Mesenchymal stem cell (in vitro differentiated cells and primary cell): ENCODE measurements around the gene ZEB2.
A peak's percentile ranks its signal among the peaks of the same experiment; 100 is the strongest.

Experiments used
- DNase-seq: peaks from one replicate; pipeline ENCODE4 v3.0.0-alpha.2; 2013
- H2AFZ ChIP-seq: one replicate; pipeline ENCODE4 v1.6.1; 2013; ENCODE audit warnings: low read depth, mild to moderate bottlenecking, control low read depth, inconsistent platforms, low read length, moderate library complexity
- H2AK5ac ChIP-seq: 2 replicates; pipeline ENCODE4 v1.6.1; 2013; ENCODE audit warnings: low read length, moderate library complexity, mild to moderate bottlenecking, inconsistent platforms; ENCODE audit not compliant: severe bottlenecking
- H2BK120ac ChIP-seq: one replicate; pipeline ENCODE4 v1.6.1; 2013; ENCODE audit warnings: low read depth, mild to moderate bottlenecking, inconsistent platforms, low read length, moderate library complexity
- H2BK12ac ChIP-seq, 2 experiments: one replicate each; pipeline ENCODE4 v1.6.1; 2013; ENCODE audit warnings: inconsistent platforms in 2 of 2, low read length in 2 of 2, mild to moderate bottlenecking in 2 of 2, moderate library complexity in 2 of 2, control low read depth in 1 of 2
- H2BK15ac ChIP-seq: one replicate; pipeline ENCODE4 v1.6.1; 2013; ENCODE audit warnings: mild to moderate bottlenecking, low read depth, inconsistent platforms; ENCODE audit not compliant: poor library complexity, severe bottlenecking
- H2BK5ac ChIP-seq: 2 replicates; pipeline ENCODE4 v1.6.1; 2013; ENCODE audit warnings: low read depth, mild to moderate bottlenecking, low read length, control low read depth, inconsistent platforms; ENCODE audit not compliant: poor library complexity, severe bottlenecking
- H3K14ac ChIP-seq, 2 experiments: one replicate each; pipeline ENCODE4 v1.6.1; 2013; ENCODE audit warnings: inconsistent platforms in 2 of 2, low read length in 2 of 2, control low read depth in 1 of 2, mild to moderate bottlenecking in 1 of 2, moderate library complexity in 1 of 2
- H3K18ac ChIP-seq, 2 experiments: one replicate each; pipeline ENCODE4 v1.6.1; 2013; ENCODE audit warnings: inconsistent platforms in 2 of 2, low read length in 2 of 2, control low read depth in 1 of 2, low read depth in 1 of 2, mild to moderate bottlenecking in 1 of 2
- H3K23ac ChIP-seq, 2 experiments: one replicate each; pipeline ENCODE4 v1.6.1; 2013; ENCODE audit warnings: inconsistent platforms in 2 of 2, low read length in 2 of 2, mild to moderate bottlenecking in 2 of 2, moderate library complexity in 2 of 2, control low read depth in 1 of 2
- H3K27ac ChIP-seq: 2 replicates; pipeline ENCODE4 v1.5.1; 2013; ENCODE audit warnings: mild to moderate bottlenecking, moderate library complexity, low read length, control low read depth, inconsistent platforms; ENCODE audit not compliant: poor library complexity, severe bottlenecking
- H3K27me3 ChIP-seq, 2 experiments: 2 replicates each; pipeline versions ENCODE4 v1.6.1 to v1.7.0; 2013; ENCODE audit warnings: low read length in 2 of 2, mild to moderate bottlenecking in 2 of 2, moderate library complexity in 2 of 2, control low read depth in 1 of 2, inconsistent platforms in 1 of 2; ENCODE audit not compliant: control insufficient read depth in 1 of 2, insufficient read depth in 1 of 2
- H3K36me3 ChIP-seq, 2 experiments: 2 replicates each; pipeline versions ENCODE4 v1.6.1 to v1.7.0; 2013; ENCODE audit warnings: low read length in 2 of 2, control low read depth in 1 of 2, inconsistent platforms in 1 of 2, low read depth in 1 of 2, mild to moderate bottlenecking in 1 of 2; ENCODE audit not compliant: insufficient read depth in 2 of 2, control insufficient read depth in 1 of 2
- H3K4ac ChIP-seq, 2 experiments: one replicate each; pipeline ENCODE4 v1.6.1; 2013; ENCODE audit warnings: inconsistent platforms in 2 of 2, low read length in 2 of 2, mild to moderate bottlenecking in 2 of 2, moderate library complexity in 2 of 2, control low read depth in 1 of 2, low read depth in 1 of 2
- H3K4me1 ChIP-seq: 2 replicates; pipeline ENCODE4 v1.6.1; 2013; ENCODE audit warnings: low read depth, low read length, control low read depth; ENCODE audit not compliant: control insufficient read depth, insufficient read depth
- H3K4me2 ChIP-seq: 2 replicates; pipeline ENCODE4 v1.6.1; 2013; ENCODE audit warnings: low read length, mild to moderate bottlenecking, inconsistent platforms; ENCODE audit not compliant: poor library complexity, severe bottlenecking
- H3K4me3 ChIP-seq, 2 experiments: 2 replicates each; pipeline versions ENCODE4 v1.5.1 to v1.7.0; 2013; ENCODE audit warnings: low read length in 2 of 2, mild to moderate bottlenecking in 2 of 2, control low read depth in 1 of 2, low read depth in 1 of 2; ENCODE audit not compliant: insufficient read depth in 1 of 2
- H3K79me1 ChIP-seq: replicated peaks from 2 replicates; pipeline ENCODE4 v1.6.1; 2013; ENCODE audit warnings: mild to moderate bottlenecking, control low read depth, low read length, inconsistent platforms; ENCODE audit not compliant: poor library complexity, severe bottlenecking
- H3K9ac ChIP-seq: 2 replicates; pipeline ENCODE4 v1.7.0; 2013; ENCODE audit warnings: mild to moderate bottlenecking, low read length, moderate library complexity
- H3K9me3 ChIP-seq: 2 replicates; pipeline ENCODE4 v1.7.0; 2013; ENCODE audit warnings: mild to moderate bottlenecking, low read length; ENCODE audit not compliant: control insufficient read depth
- H4K8ac ChIP-seq: one replicate; pipeline ENCODE4 v1.6.1; 2013; ENCODE audit warnings: inconsistent platforms, mild to moderate bottlenecking, low read length, moderate library complexity
- H4K91ac ChIP-seq: one replicate; pipeline ENCODE4 v1.6.1; 2013; ENCODE audit warnings: mild to moderate bottlenecking, low read length, inconsistent platforms
- WGBS: methylation state at CpG from one replicate; pipeline ENCODE4 v1.1.7; 2013; ENCODE audit warnings: mixed read lengths; 5-methylcytosine and 5-hydroxymethylcytosine counted together

Gene ZEB2

DNA sequence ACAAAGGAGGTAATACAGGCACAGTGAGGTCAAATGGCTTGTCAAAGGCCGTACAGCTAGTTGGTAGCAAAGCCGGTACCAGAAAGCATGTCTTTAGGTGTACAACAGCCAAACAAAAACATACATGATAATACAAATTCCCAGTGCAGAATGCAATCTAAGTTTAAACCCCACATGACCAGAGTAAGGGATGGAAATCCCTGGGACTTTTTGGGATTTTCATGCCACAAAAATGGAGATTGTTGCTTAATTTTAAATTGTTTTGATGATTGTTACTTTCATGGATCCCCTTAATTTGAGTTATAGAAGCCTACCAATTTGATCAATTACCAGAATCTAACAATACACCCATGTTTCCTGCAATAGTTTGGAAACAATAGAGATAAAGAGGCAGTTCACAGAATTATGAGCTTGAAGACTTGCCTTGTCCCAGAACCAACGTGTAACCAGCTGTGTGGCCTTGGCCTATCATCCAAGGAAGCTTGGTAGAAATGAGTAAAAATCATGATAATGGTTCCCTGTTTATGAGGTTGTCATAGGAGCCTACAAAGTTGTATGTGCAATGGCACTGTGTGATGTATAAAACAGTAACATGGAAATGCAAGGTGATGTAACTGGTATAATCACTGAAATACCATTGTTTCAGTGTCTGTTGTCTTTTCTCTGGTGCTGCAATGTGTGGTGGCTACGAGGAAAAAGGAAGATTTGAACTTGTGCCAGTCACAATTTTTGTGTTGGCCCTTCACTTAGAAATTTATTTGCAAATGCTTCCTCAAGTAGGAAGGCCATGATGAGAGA is 85.3 kb downstream of the ZEB2 start:
- H2BK5ac ChIP-seq, result no peak overlapping the region
- H3K14ac ChIP-seq, result no peak overlapping the region
- no peak overlapping the region for H3K4me2 ChIP-seq
- WGBS, result 97% methylated on average over 4 of the region's 4 CpGs
- no peak overlapping the region for H3K23ac ChIP-seq
- H2BK15ac ChIP-seq, result no peak overlapping the region
- peaks cover 3% of the 10 kb centered on the region for H3K4me1 ChIP-seq
- H3K27ac ChIP-seq, result no peak overlapping the region
- H3K4ac ChIP-seq, result no peak overlapping the region
- no peaks in the 10 kb centered on the region for H3K27me3 ChIP-seq
- peaks cover 18% of the 10 kb centered on the region for H3K79me1 ChIP-seq
- no peak overlapping the region for H2AK5ac ChIP-seq
- no peak overlapping the region for H3K4me3 ChIP-seq
- no peak overlapping the region for H4K91ac ChIP-seq
- H2AFZ ChIP-seq, result no peak overlapping the region
- H3K9me3 ChIP-seq, result no peaks in the 10 kb centered on the region
- no peak overlapping the region for H2BK12ac ChIP-seq
- no peak overlapping the region for H3K9ac ChIP-seq
- no peak overlapping the region for H2BK120ac ChIP-seq
- H3K36me3 ChIP-seq, result peaks cover 2 to 30% of the 10 kb centered on the region in 2 experiments
- no peak overlapping the region for H3K18ac ChIP-seq
- DNase-seq, result no peak
- H4K8ac ChIP-seq, result no peak overlapping the region

GRCh38 chr2:144432921-144433320 is 87.0 kb downstream of the ZEB2 start:
- Histone ChIP-seq H3K14ac (no peak overlapping the region), H2BK120ac (no peak overlapping the region), H3K9ac (no peak overlapping the region), H3K9me3 (no peaks in the 10 kb centered on the region), H3K18ac (no peak overlapping the region), H3K27me3 (no peaks in the 10 kb centered on the region), H3K23ac (no peak overlapping the region), H2AK5ac (no peak overlapping the region), H3K4me2 (no peak overlapping the region), H2BK12ac (no peak overlapping the region), H3K79me1 (peaks cover 16% of the 10 kb centered on the region), H2BK15ac (no peak overlapping the region), H3K4me1 (peaks cover 1% of the 10 kb centered on the region), H3K36me3 (peaks cover 3 to 40% of the 10 kb centered on the region in 2 experiments), H4K8ac (no peak overlapping the region), H3K4ac (no peak overlapping the region), H3K4me3 (no peak overlapping the region), H2AFZ (no peak overlapping the region), H2BK5ac (no peak overlapping the region), H4K91ac (no peak overlapping the region), H3K27ac (no peak overlapping the region)
- 76% methylated on average over 1 of the region's 1 CpG for WGBS
- DNase-seq, result peak; percentile 24

GRCh38 chr2:144431998-144432397 is 87.9 kb downstream of the ZEB2 start:
- no peak overlapping the region for H3K18ac ChIP-seq
- no peak overlapping the region for H2BK120ac ChIP-seq
- no peak overlapping the region for H2BK15ac ChIP-seq
- no peak overlapping the region for H3K4me2 ChIP-seq
- no peak overlapping the region for H3K27ac ChIP-seq
- H3K79me1 ChIP-seq, result peaks cover 14% of the 10 kb centered on the region
- no peaks in the 10 kb centered on the region for H3K27me3 ChIP-seq
- H2BK12ac ChIP-seq, result no peak overlapping the region
- peaks cover 3 to 47% of the 10 kb centered on the region in 2 experiments for H3K36me3 ChIP-seq
- no peak overlapping the region for H4K91ac ChIP-seq
- H3K4me1 ChIP-seq, result peaks cover 1% of the 10 kb centered on the region
- no peak overlapping the region for H3K4me3 ChIP-seq
- no peak overlapping the region for H2AFZ ChIP-seq
- no peak overlapping the region for H2BK5ac ChIP-seq
- H3K23ac ChIP-seq, result no peak overlapping the region
- peak; percentile 30 for DNase-seq
- no peak overlapping the region for H4K8ac ChIP-seq
- H3K14ac ChIP-seq, result no peak overlapping the region
- H2AK5ac ChIP-seq, result no peak overlapping the region
- H3K4ac ChIP-seq, result no peak overlapping the region
- WGBS, result 80% methylated on average over 1 of the region's 3 CpGs
- no peaks in the 10 kb centered on the region for H3K9me3 ChIP-seq
- no peak overlapping the region for H3K9ac ChIP-seq

GRCh38 chr2:144431392-144431783 is 88.5 kb downstream of the ZEB2 start:
- Histone ChIP-seq H3K9me3 (no peaks in the 10 kb centered on the region), H4K91ac (no peak overlapping the region), H2AFZ (no peak overlapping the region), H4K8ac (no peak overlapping the region), H3K79me1 (peaks cover 13% of the 10 kb centered on the region), H3K4me3 (no peak overlapping the region), H3K4me2 (no peak overlapping the region), H3K14ac (no peak overlapping the region), H3K36me3 (peaks cover 3 to 51% of the 10 kb centered on the region in 2 experiments), H3K9ac (peak overlapping the region; percentile 80), H2BK120ac (no peak overlapping the region), H3K23ac (no peak overlapping the region), H3K4ac (no peak overlapping the region), H3K4me1 (peaks cover 1% of the 10 kb centered on the region), H3K18ac (peak overlapping the region in 1 of 2 experiments; percentile 61), H3K27me3 (no peaks in the 10 kb centered on the region), H3K27ac (no peak overlapping the region), H2AK5ac (peak overlapping the region; percentile 60), H2BK15ac (no peak overlapping the region), H2BK5ac (no peak overlapping the region), H2BK12ac (no peak overlapping the region)
- WGBS, result 50% methylated on average over 8 of the region's 8 CpGs
- DNase-seq, result no peak
